ENCODE data around the gene RASGEF1B. TPM values are rescaled to one million over a fixed set of nuclear protein-coding genes. Genes with fewer than 3 reads are reported as not detected.

RASGEF1B gene
- total and polyA plus RNA-seq, 2 experiments from 2014 or later: 2.8 to 5.2 TPM

DNA sequence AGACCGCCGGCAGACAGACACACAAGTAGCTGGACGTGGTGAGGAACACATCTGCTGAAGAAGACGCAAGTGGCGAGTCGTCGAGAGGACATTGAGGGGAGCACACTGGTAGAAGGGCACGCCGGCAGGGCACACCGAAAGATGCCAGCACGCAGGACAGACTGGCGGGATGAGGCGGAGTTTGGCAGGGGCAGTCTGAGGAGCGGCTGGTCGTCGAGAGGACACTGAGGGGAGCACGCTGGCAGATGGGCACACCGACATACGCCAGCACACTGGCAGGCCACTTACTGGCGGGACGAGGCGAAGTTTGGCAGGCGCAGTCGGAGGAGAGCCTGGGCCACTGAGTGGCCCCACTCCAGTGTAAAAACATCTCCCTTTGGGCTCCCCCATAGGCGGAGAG, 42.1 kb downstream of the RASGEF1B start (continued):
- TF ChIP-seq, protein P1, sequence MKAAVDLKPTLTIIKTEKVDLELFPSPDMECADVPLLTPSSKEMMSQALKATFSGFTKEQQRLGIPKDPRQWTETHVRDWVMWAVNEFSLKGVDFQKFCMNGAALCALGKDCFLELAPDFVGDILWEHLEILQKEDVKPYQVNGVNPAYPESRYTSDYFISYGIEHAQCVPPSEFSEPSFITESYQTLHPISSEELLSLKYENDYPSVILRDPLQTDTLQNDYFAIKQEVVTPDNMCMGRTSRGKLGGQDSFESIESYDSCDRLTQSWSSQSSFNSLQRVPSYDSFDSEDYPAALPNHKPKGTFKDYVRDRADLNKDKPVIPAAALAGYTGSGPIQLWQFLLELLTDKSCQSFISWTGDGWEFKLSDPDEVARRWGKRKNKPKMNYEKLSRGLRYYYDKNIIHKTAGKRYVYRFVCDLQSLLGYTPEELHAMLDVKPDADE (IDR thresholded peaks at IDR 0.05): no peak
- TF ChIP-seq JUNB (IDR thresholded peaks at IDR 0.05; ENCODE audit: unreplicated experiment) (no peak), NANOG (IDR thresholded peaks at IDR 0.05; ENCODE audit: borderline replicate concordance) (no peak), POLR2AphosphoS5 (IDR thresholded peaks at IDR 0.05; ENCODE audit: low read depth) (no peak), CREB1 (CRISPR knock-in tag; IDR thresholded peaks at IDR 0.05; ENCODE audit: low read depth) (no peak), EZH2 (IDR thresholded peaks at IDR 0.05; ENCODE audit: low read depth, unreplicated experiment) (no peak), EZH2phosphoT487 (IDR thresholded peaks at IDR 0.05; ENCODE audit: unreplicated experiment) (no peak), ZNF331 (CRISPR knock-in tag; IDR thresholded peaks at IDR 0.05; ENCODE audit: low read depth) (no peak), STAT1 (IDR thresholded peaks at IDR 0.05; ENCODE audit: unreplicated experiment) (no peak)
- TF ChIP-seq, protein P2, sequence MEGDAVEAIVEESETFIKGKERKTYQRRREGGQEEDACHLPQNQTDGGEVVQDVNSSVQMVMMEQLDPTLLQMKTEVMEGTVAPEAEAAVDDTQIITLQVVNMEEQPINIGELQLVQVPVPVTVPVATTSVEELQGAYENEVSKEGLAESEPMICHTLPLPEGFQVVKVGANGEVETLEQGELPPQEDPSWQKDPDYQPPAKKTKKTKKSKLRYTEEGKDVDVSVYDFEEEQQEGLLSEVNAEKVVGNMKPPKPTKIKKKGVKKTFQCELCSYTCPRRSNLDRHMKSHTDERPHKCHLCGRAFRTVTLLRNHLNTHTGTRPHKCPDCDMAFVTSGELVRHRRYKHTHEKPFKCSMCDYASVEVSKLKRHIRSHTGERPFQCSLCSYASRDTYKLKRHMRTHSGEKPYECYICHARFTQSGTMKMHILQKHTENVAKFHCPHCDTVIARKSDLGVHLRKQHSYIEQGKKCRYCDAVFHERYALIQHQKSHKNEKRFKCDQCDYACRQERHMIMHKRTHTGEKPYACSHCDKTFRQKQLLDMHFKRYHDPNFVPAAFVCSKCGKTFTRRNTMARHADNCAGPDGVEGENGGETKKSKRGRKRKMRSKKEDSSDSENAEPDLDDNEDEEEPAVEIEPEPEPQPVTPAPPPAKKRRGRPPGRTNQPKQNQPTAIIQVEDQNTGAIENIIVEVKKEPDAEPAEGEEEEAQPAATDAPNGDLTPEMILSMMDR (conservative IDR thresholded peaks at IDR 0.05; ENCODE audit: low read depth in 2 of 2): no peak

DNA sequence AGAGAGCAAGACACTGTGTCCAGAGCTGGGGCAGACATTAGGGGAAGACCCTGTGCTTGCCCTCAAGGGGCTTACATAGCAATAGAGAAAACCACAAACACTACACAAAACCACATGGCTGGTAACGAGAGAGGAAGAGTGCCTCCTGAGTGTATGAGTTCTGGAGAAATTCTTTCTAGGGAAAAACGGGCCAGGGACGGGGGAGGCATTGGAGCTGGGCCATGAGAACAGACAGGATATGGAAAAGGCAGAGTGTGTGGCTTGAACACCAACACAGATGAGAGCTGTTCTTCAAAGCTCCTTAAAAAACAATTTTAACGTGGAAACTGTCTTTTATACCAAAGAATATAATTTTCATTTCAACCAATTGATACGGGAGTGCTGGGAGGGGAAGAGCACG, 42.7 kb downstream of the RASGEF1B start:
- Histone ChIP-seq H3K27me3 (ENCODE audit: insufficient read depth) (no peaks in the 10 kb centered on the region), H3K4me3 (no peak overlapping the region), H4K20me1 (replicated peaks; ENCODE audit: insufficient read depth) (no peaks in the 10 kb centered on the region), H3K27ac (ENCODE audit: low read depth) (no peak overlapping the region), H2AFZ (no peak overlapping the region), H3K4me2 (no peak overlapping the region), H3K4me1 (ENCODE audit: insufficient read depth) (peaks cover 38% of the 10 kb centered on the region), H3K9me2 (ENCODE audit: insufficient read depth) (no peaks in the 10 kb centered on the region), H3F3A (replicated peaks; ENCODE audit: low read depth) (no peaks in the 10 kb centered on the region), H3K79me2 (replicated peaks; ENCODE audit: insufficient read depth) (no peaks in the 10 kb centered on the region), H3K36me3 (ENCODE audit: insufficient read depth) (no peaks in the 10 kb centered on the region)
- Mint-ChIP-seq H3K4me3 (no peak overlapping the region), H3K27me3 (ENCODE audit: insufficient read depth, low read depth, poor library complexity) (peaks cover 2% of the 10 kb centered on the region), H3K27ac (peak overlapping the region; percentile 57), H3K36me3 (ENCODE audit: low read depth) (peaks cover 16% of the 10 kb centered on the region), H3K4me1 (peaks cover 42% of the 10 kb centered on the region), H3K9me3 (peaks cover 4% of the 10 kb centered on the region)
- no peak for DNase-seq (ENCODE audit: low spot score)
- ATAC-seq: no peak
- TF ChIP-seq NANOG (IDR thresholded peaks at IDR 0.05; ENCODE audit: borderline replicate concordance): no peak
- TF ChIP-seq, protein P1 (IDR thresholded peaks at IDR 0.05): no peak
- TF ChIP-seq, protein P3, sequence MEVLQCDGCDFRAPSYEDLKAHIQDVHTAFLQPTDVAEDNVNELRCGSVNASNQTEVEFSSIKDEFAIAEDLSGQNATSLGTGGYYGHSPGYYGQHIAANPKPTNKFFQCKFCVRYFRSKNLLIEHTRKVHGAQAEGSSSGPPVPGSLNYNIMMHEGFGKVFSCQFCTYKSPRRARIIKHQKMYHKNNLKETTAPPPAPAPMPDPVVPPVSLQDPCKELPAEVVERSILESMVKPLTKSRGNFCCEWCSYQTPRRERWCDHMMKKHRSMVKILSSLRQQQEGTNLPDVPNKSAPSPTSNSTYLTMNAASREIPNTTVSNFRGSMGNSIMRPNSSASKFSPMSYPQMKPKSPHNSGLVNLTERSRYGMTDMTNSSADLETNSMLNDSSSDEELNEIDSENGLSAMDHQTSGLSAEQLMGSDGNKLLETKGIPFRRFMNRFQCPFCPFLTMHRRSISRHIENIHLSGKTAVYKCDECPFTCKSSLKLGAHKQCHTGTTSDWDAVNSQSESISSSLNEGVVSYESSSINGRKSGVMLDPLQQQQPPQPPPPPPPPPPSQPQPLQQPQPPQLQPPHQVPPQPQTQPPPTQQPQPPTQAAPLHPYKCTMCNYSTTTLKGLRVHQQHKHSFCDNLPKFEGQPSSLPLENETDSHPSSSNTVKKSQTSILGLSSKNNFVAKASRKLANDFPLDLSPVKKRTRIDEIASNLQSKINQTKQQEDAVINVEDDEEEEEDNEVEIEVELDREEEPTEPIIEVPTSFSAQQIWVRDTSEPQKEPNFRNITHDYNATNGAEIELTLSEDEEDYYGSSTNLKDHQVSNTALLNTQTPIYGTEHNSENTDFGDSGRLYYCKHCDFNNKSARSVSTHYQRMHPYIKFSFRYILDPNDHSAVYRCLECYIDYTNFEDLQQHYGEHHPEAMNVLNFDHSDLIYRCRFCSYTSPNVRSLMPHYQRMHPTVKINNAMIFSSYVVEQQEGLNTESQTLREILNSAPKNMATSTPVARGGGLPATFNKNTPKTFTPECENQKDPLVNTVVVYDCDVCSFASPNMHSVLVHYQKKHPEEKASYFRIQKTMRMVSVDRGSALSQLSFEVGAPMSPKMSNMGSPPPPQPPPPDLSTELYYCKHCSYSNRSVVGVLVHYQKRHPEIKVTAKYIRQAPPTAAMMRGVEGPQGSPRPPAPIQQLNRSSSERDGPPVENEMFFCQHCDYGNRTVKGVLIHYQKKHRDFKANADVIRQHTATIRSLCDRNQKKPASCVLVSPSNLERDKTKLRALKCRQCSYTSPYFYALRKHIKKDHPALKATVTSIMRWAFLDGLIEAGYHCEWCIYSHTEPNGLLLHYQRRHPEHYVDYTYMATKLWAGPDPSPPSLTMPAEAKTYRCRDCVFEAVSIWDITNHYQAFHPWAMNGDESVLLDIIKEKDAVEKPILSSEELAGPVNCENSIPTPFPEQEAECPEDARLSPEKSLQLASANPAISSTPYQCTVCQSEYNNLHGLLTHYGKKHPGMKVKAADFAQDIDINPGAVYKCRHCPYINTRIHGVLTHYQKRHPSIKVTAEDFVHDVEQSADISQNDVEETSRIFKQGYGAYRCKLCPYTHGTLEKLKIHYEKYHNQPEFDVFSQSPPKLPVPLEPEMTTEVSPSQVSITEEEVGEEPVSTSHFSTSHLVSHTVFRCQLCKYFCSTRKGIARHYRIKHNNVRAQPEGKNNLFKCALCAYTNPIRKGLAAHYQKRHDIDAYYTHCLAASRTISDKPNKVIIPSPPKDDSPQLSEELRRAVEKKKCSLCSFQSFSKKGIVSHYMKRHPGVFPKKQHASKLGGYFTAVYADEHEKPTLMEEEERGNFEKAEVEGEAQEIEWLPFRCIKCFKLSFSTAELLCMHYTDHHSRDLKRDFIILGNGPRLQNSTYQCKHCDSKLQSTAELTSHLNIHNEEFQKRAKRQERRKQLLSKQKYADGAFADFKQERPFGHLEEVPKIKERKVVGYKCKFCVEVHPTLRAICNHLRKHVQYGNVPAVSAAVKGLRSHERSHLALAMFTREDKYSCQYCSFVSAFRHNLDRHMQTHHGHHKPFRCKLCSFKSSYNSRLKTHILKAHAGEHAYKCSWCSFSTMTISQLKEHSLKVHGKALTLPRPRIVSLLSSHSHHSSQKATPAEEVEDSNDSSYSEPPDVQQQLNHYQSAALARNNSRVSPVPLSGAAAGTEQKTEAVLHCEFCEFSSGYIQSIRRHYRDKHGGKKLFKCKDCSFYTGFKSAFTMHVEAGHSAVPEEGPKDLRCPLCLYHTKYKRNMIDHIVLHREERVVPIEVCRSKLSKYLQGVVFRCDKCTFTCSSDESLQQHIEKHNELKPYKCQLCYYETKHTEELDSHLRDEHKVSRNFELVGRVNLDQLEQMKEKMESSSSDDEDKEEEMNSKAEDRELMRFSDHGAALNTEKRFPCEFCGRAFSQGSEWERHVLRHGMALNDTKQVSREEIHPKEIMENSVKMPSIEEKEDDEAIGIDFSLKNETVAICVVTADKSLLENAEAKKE (CRISPR knock-in tag; IDR thresholded peaks at IDR 0.05): no peak
- TF ChIP-seq JUNB (IDR thresholded peaks at IDR 0.05; ENCODE audit: unreplicated experiment): no peak
- TF ChIP-seq, protein P4, sequence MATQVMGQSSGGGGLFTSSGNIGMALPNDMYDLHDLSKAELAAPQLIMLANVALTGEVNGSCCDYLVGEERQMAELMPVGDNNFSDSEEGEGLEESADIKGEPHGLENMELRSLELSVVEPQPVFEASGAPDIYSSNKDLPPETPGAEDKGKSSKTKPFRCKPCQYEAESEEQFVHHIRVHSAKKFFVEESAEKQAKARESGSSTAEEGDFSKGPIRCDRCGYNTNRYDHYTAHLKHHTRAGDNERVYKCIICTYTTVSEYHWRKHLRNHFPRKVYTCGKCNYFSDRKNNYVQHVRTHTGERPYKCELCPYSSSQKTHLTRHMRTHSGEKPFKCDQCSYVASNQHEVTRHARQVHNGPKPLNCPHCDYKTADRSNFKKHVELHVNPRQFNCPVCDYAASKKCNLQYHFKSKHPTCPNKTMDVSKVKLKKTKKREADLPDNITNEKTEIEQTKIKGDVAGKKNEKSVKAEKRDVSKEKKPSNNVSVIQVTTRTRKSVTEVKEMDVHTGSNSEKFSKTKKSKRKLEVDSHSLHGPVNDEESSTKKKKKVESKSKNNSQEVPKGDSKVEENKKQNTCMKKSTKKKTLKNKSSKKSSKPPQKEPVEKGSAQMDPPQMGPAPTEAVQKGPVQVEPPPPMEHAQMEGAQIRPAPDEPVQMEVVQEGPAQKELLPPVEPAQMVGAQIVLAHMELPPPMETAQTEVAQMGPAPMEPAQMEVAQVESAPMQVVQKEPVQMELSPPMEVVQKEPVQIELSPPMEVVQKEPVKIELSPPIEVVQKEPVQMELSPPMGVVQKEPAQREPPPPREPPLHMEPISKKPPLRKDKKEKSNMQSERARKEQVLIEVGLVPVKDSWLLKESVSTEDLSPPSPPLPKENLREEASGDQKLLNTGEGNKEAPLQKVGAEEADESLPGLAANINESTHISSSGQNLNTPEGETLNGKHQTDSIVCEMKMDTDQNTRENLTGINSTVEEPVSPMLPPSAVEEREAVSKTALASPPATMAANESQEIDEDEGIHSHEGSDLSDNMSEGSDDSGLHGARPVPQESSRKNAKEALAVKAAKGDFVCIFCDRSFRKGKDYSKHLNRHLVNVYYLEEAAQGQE (IDR thresholded peaks at IDR 0.05; ENCODE audit: unreplicated experiment): no peak

Measured in GM23338 (cell line).